Measurements from ENCODE around the gene TMEM242. TPM values are rescaled to one million over a fixed set of nuclear protein-coding genes. Genes with fewer than 3 reads are reported as not detected.

Gene TMEM242
- polyA plus RNA-seq, 1 of the 3 experiments (the other 2 are of a cell fraction): 7.4 TPM

DNA sequence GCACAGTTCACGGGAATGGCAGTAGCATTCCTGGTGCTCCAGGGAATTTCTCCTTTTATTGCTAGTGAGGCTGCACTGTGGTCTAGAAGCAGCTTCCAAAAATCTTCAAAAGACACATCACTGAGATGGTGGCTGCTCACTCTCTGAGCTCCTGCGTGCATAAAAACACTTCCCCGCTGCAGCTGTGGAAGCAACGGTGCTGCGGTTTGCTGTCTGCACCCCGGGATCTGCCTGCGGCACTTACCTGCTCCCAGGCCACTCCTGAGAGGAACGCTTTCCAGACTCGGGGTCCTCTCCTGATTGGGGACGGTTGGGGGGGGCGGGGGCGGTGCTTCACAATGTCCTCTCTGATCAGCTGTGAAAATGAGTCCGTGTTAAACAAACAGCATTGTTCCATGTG is 77.9 kb downstream of the TMEM242 start:
- Histone ChIP-seq H3K9ac (no peak overlapping the region), H3K4me3 (ENCODE audit: low read depth in 2 of 2, low read length in 1 of 2) (no peak overlapping the region), H3K27ac (ENCODE audit: low read depth in 2 of 2, low read length in 1 of 2) (no peak overlapping the region), H3K9me2 (no peaks in the 10 kb centered on the region), H3K9me3 (no peaks in the 10 kb centered on the region), H3F3A (replicated peaks; ENCODE audit: insufficient read depth) (no peaks in the 10 kb centered on the region), H3K36me3 (replicated peaks in 1 of 2; ENCODE audit: control insufficient read depth in 1 of 2, insufficient read depth in 2 of 2, low read length in 1 of 2) (no peaks in the 10 kb centered on the region), H3K4me2 (no peak overlapping the region), H4K20me1 (ENCODE audit: insufficient read depth) (no peaks in the 10 kb centered on the region), H3K4me1 (ENCODE audit: control insufficient read depth in 1 of 2, insufficient read depth in 2 of 2, low read depth in 1 of 2, low read length in 1 of 2) (peaks cover 0 to 19% of the 10 kb centered on the region in 2 experiments; a peak in 2 of 4 replicates), H3K27me3 (ENCODE audit: insufficient read depth) (no peaks in the 10 kb centered on the region), H2AFZ (ENCODE audit: low read depth) (no peak overlapping the region), H3K79me2 (ENCODE audit: insufficient read depth) (no peaks in the 10 kb centered on the region)
- ChIA-PET POLR2A (no interaction called here), CTCF (interaction anchor here (1.3 to 2.6 kb wide), 2 partner anchors 16 to 29 kb away, joined by 3 to 7 read pairs; no protein-coding TSS in a partner anchor)
- no peak for TF ChIP-seq TAF1 (IDR thresholded peaks at IDR 0.05; ENCODE audit: borderline replicate concordance, low read depth, low read length)
- TF ChIP-seq CHD2 (IDR thresholded peaks at IDR 0.05; ENCODE audit: low read length, partially characterized antibody): no peak
- no peak for TF ChIP-seq RXRA (IDR thresholded peaks at IDR 0.05; ENCODE audit: borderline replicate concordance, low read depth)
- no peak for TF ChIP-seq FOXJ3 (CRISPR knock-in tag; IDR thresholded peaks at IDR 0.05)
- TF ChIP-seq EP300 (IDR thresholded peaks at IDR 0.05; ENCODE audit: borderline replicate concordance in 1 of 2, low read depth in 1 of 2, low read length in 1 of 2): no peak
- no peak for TF ChIP-seq RFX5 (IDR thresholded peaks at IDR 0.05; ENCODE audit: low read length)
- TF ChIP-seq MEF2A (IDR thresholded peaks at IDR 0.05; ENCODE audit: borderline replicate concordance, low read depth): no peak
- TF ChIP-seq SMC3 (IDR thresholded peaks at IDR 0.05; ENCODE audit: low read depth, low read length): no peak
- no peak for TF ChIP-seq RCOR1 (IDR thresholded peaks at IDR 0.05; ENCODE audit: low read length)
- TF ChIP-seq TEAD4 (IDR thresholded peaks at IDR 0.05; ENCODE audit: borderline replicate concordance, insufficient read depth): no peak
- no peak for TF ChIP-seq RAD21 (IDR thresholded peaks at IDR 0.05; ENCODE audit: low read length)
- TF ChIP-seq, protein P1, sequence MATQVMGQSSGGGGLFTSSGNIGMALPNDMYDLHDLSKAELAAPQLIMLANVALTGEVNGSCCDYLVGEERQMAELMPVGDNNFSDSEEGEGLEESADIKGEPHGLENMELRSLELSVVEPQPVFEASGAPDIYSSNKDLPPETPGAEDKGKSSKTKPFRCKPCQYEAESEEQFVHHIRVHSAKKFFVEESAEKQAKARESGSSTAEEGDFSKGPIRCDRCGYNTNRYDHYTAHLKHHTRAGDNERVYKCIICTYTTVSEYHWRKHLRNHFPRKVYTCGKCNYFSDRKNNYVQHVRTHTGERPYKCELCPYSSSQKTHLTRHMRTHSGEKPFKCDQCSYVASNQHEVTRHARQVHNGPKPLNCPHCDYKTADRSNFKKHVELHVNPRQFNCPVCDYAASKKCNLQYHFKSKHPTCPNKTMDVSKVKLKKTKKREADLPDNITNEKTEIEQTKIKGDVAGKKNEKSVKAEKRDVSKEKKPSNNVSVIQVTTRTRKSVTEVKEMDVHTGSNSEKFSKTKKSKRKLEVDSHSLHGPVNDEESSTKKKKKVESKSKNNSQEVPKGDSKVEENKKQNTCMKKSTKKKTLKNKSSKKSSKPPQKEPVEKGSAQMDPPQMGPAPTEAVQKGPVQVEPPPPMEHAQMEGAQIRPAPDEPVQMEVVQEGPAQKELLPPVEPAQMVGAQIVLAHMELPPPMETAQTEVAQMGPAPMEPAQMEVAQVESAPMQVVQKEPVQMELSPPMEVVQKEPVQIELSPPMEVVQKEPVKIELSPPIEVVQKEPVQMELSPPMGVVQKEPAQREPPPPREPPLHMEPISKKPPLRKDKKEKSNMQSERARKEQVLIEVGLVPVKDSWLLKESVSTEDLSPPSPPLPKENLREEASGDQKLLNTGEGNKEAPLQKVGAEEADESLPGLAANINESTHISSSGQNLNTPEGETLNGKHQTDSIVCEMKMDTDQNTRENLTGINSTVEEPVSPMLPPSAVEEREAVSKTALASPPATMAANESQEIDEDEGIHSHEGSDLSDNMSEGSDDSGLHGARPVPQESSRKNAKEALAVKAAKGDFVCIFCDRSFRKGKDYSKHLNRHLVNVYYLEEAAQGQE (IDR thresholded peaks at IDR 0.05; ENCODE audit: low read depth, low read length): no peak
- no peak for TF ChIP-seq ELF1 (IDR thresholded peaks at IDR 0.05)
- no peak for TF ChIP-seq NFIC (IDR thresholded peaks at IDR 0.05; ENCODE audit: borderline replicate concordance)
- TF ChIP-seq, protein P2, sequence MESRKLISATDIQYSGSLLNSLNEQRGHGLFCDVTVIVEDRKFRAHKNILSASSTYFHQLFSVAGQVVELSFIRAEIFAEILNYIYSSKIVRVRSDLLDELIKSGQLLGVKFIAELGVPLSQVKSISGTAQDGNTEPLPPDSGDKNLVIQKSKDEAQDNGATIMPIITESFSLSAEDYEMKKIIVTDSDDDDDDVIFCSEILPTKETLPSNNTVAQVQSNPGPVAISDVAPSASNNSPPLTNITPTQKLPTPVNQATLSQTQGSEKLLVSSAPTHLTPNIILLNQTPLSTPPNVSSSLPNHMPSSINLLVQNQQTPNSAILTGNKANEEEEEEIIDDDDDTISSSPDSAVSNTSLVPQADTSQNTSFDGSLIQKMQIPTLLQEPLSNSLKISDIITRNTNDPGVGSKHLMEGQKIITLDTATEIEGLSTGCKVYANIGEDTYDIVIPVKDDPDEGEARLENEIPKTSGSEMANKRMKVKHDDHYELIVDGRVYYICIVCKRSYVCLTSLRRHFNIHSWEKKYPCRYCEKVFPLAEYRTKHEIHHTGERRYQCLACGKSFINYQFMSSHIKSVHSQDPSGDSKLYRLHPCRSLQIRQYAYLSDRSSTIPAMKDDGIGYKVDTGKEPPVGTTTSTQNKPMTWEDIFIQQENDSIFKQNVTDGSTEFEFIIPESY (IDR thresholded peaks at IDR 0.05; ENCODE audit: borderline replicate concordance, low read depth): no peak
- TF ChIP-seq NRF1 (IDR thresholded peaks at IDR 0.05; ENCODE audit: low read depth, low read length): no peak
- TF ChIP-seq, protein P3, sequence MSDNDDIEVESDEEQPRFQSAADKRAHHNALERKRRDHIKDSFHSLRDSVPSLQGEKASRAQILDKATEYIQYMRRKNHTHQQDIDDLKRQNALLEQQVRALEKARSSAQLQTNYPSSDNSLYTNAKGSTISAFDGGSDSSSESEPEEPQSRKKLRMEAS (IDR thresholded peaks at IDR 0.05; ENCODE audit: low read depth): no peak
- WGBS (ENCODE audit: low lambda C conversion rate): 75% methylated on average over 13 of the region's 13 CpGs
- no peak for DNase-seq
